ENCODE results near the gene NVL. TPM values are rescaled to one million over a fixed set of nuclear protein-coding genes. Genes with fewer than 3 reads are reported as not detected.

The NVL gene
- total RNA-seq, 3 donors from 2014 or later: 16.0 to 46.0 (median 30.8) TPM

DNA sequence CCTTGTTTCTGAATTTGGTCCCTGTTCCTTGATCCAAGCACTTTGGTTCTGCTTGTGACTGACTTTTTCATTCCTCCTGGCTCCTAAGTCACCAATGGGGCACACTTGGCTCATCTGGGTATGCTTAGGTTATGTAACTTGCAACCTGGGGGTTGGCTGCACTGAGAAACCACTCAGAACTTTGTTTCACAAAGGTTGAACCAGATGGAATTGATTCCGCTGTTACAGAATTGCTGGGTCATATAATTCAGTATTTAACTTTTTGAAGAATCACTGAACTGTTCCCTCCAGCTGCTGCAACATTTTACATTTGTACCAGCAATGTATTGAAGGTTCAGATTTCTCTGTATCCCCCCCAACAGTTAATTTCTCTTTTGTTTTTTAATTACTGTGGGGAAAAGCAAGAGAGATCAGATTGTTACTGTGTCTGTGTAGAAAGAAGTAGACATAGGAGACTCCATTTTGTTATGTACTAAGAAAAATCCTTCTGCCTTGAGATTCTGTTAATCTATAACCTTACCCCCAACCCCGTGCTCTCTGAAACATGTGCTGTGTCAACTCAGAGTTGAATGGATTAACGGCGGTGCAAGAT, 9.6 kb upstream of the NVL start:
- Histone ChIP-seq H3K9me3 (peaks cover 16 to 17% of the 10 kb centered on the region in 2 donors), H3K36me3 (no peaks in the 10 kb centered on the region), H3K27ac (no peak overlapping the region), H3K4me3 (no peak overlapping the region), H3K27me3 (no peaks in the 10 kb centered on the region), H3K4me1 (no peaks in the 10 kb centered on the region)
- no peak for DNase-seq (ENCODE audit: low spot score in 2 of 2)
- intact Hi-C loops (cut with DNase I; ENCODE audit: low total_unique reads): no loop called here
- TF ChIP-seq, protein P1, sequence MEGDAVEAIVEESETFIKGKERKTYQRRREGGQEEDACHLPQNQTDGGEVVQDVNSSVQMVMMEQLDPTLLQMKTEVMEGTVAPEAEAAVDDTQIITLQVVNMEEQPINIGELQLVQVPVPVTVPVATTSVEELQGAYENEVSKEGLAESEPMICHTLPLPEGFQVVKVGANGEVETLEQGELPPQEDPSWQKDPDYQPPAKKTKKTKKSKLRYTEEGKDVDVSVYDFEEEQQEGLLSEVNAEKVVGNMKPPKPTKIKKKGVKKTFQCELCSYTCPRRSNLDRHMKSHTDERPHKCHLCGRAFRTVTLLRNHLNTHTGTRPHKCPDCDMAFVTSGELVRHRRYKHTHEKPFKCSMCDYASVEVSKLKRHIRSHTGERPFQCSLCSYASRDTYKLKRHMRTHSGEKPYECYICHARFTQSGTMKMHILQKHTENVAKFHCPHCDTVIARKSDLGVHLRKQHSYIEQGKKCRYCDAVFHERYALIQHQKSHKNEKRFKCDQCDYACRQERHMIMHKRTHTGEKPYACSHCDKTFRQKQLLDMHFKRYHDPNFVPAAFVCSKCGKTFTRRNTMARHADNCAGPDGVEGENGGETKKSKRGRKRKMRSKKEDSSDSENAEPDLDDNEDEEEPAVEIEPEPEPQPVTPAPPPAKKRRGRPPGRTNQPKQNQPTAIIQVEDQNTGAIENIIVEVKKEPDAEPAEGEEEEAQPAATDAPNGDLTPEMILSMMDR (IDR thresholded peaks at IDR 0.05): no peak
- TF ChIP-seq POLR2A (IDR thresholded peaks at IDR 0.05): no peak
- no peak for TF ChIP-seq POLR2AphosphoS5 (IDR thresholded peaks at IDR 0.05)

DNA sequence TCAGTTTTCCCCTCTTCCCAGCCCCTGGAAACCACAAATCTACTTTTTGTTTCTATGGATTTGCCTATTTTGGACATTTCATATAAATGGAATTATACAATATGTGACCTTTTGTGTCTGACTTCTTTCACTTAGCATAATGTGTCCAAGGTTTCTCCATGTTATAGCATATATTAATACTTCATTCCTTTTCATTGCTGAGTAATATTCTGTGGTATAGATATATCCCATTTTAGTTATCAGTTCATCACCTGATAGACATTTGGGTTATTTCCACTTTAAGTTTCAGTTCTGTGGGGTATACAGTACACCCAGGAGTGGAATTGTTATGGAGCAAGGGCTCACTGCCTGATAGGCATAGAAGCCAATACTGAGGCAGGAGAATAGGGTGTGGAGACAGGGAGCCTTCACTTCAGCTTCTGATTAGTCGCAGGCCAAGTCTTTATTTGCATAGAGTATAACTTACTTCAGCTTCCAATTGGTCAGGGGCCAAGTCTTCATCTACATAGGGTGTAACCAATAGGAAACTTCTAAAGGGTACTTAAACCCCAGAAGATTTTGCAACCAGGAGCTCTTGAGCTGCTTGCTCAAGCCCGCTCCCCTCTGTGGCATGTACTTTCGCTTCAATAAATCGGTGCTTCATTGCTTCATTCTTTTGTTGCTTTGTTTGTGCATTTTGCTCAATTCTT, 8.3 kb upstream of the NVL start:
- no peak for DNase-seq (ENCODE audit: low spot score in 2 of 2)
- no peaks in the 10 kb centered on the region for H3K36me3 ChIP-seq
- H3K4me3 ChIP-seq: no peak overlapping the region
- H3K9me3 ChIP-seq: peaks cover 3 to 4% of the 10 kb centered on the region in 2 donors
- no peaks in the 10 kb centered on the region for H3K4me1 ChIP-seq
- no peak overlapping the region for H3K27ac ChIP-seq
- intact Hi-C loops (cut with DNase I; ENCODE audit: low total_unique reads): no loop called here
- H3K27me3 ChIP-seq: no peaks in the 10 kb centered on the region
- TF ChIP-seq, protein P1 (IDR thresholded peaks at IDR 0.05): no peak
- TF ChIP-seq POLR2A (IDR thresholded peaks at IDR 0.05): no peak
- no peak for TF ChIP-seq POLR2AphosphoS5 (IDR thresholded peaks at IDR 0.05)

DNA sequence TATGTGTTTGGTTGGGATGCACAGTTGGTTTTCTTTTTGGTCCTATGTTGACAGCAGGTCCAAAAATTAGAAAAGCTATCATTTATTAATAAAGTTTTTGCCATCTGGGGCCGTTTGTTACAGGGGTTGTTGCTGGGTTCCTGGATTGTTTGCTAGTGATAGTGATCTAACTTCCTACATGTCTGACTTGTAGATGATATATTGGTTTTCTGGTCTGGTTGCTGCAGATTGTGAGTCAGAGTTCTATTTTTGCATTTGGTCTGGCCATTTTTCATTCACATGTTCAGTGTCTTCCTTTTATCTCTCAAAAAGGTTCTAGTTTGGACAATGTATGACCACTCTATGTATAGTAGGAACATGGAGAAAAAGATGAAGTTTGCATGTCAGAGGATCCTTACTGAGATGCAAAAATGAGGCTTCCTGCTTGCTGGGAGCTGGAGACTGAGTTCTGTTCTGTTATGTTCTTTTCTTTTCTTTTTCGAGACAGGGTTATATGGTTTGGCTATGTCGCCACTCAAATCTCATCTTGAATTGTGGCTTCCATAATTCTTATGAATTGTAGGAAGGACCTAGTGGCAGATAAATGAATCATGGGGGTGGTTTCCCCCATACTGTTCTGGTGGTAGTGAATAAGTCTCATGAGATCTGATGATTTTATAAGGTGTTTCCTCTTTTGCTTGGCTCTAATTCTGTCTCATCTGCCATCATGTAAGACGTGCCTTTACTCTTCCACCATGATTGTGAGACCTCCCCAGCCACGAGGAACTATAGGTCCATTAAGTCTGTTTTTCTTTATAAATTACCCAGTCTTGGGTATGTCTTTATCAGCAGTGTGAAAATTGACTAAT, 4.2 kb upstream of the NVL start:
- no peak for TF ChIP-seq POLR2A (IDR thresholded peaks at IDR 0.05)
- TF ChIP-seq POLR2AphosphoS5 (IDR thresholded peaks at IDR 0.05): no peak
- TF ChIP-seq, protein P1 (IDR thresholded peaks at IDR 0.05): no peak
- Histone ChIP-seq H3K4me3 (no peak overlapping the region), H3K27me3 (no peaks in the 10 kb centered on the region), H3K4me1 (no peaks in the 10 kb centered on the region), H3K9me3 (no peaks in the 10 kb centered on the region), H3K36me3 (no peaks in the 10 kb centered on the region), H3K27ac (no peak overlapping the region)
- DNase-seq (ENCODE audit: low spot score in 2 of 2): no peak
- intact Hi-C loops (cut with DNase I; ENCODE audit: low total_unique reads): no loop called here

DNA sequence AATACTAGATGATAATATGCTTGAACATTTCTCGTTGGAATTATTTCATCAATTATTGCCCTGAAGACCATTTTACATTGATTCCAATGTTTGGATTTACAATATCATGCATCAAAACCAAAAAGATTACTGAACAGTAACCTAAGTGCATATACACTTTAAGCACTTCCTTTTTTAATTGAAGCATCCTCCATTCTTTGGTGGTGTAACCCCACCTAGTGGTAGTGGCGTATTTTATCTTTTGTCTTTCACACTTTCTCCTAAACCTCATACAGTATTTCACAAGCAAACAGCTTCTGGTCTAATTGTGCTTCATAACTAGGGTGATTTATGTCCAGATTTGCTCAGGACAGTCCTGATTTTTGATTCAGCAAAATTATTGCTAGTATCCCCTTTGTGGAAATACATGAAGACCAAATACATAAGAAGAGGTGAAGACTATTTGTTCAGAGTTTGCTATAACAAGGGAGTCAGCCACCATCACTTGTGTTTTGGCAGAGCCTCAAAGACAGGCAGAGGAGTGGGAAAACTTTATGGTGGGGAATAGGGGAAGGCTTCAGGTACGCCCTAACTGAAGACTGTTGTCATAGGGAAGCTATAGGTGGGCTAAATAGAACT, 3.4 kb upstream of the NVL start:
- intact Hi-C loops (cut with DNase I; ENCODE audit: low total_unique reads): no loop called here
- no peak for TF ChIP-seq POLR2A (IDR thresholded peaks at IDR 0.05)
- TF ChIP-seq, protein P1 (IDR thresholded peaks at IDR 0.05): peak; percentile 55 to 78 (median 69)
- H3K4me1 ChIP-seq: no peaks in the 10 kb centered on the region
- H3K36me3 ChIP-seq: no peaks in the 10 kb centered on the region
- H3K27ac ChIP-seq: no peak overlapping the region
- H3K4me3 ChIP-seq: no peak overlapping the region
- no peak for DNase-seq (ENCODE audit: low spot score in 2 of 2)
- H3K27me3 ChIP-seq: no peaks in the 10 kb centered on the region
- H3K9me3 ChIP-seq: no peaks in the 10 kb centered on the region

All from breast epithelium (tissue), 4 donors.